A673 (cell line): ENCODE results near the gene LCLAT1. TPM values are rescaled to one million over a fixed set of nuclear protein-coding genes. Genes with fewer than 3 reads are reported as not detected.
"Not testable (repeated sequence)": the region's sequence is repeated elsewhere in the genome, so short reads cannot be mapped to it uniquely, and the experiment has no call there.

Experiments used
- BruUV-seq: library from RNA; stranded (reverse); fragments of 400-500 nt; replicated peaks from 2 replicates; lab custom pipeline; 2021; lab: Mats Ljungman, UMichigan
- CTCF ChIA-PET: fragments of 300-600 bp; sonication (Branson Sonifier 250); formaldehyde crosslinking; loops from one replicate; lab custom pipeline; 2022; ENCODE audit warnings: antibody characterized with exemption; lab: Charles Lee
- POLR2A ChIA-PET: fragments of 300-600 bp; sonication (Branson Sonifier 250); formaldehyde crosslinking; loops from one replicate; lab custom pipeline; 2022; ENCODE audit warnings: antibody characterized with exemption; ENCODE audit not compliant: low non-redundant PET; lab: Charles Lee
- DNase-seq: peaks from one replicate; pipeline ENCODE4 v3.0.0-alpha.2; 2015; ENCODE audit warnings: low spot score
- H3K27ac ChIP-seq: fragments of 200-600 bp; sonication (generic); 2 replicates; pipeline ENCODE4 v1.5.1; 2016; ENCODE audit warnings: mixed run types, low read depth, mild to moderate bottlenecking, mixed read lengths, antibody characterized with exemption, low read length; ENCODE audit not compliant: poor library complexity, severe bottlenecking
- H3K27me3 ChIP-seq: fragments of 200-600 bp; sonication (generic); replicated peaks from 2 replicates; pipeline ENCODE4 v1.6.1; 2017; ENCODE audit warnings: mixed run types, low read depth, mild to moderate bottlenecking, mixed read lengths, antibody characterized with exemption, low read length; ENCODE audit not compliant: insufficient read depth, poor library complexity
- H3K36me3 ChIP-seq: fragments of 200-600 bp; sonication (generic); 2 replicates; pipeline ENCODE4 v1.6.1; 2016; ENCODE audit warnings: mixed run types, mild to moderate bottlenecking, mixed read lengths, antibody characterized with exemption, low read length; ENCODE audit not compliant: insufficient read depth, poor library complexity, severe bottlenecking
- H3K4me1 ChIP-seq: fragments of 200-600 bp; sonication (generic); 2 replicates; pipeline ENCODE4 v1.6.1; 2017; ENCODE audit warnings: mixed run types, mild to moderate bottlenecking, mixed read lengths, antibody characterized with exemption, low read length; ENCODE audit not compliant: insufficient read depth, poor library complexity, severe bottlenecking
- H3K4me3 ChIP-seq: fragments of 200-600 bp; sonication (generic); 2 replicates; pipeline ENCODE4 v1.5.1; 2016; ENCODE audit warnings: low read depth, mixed run types, mild to moderate bottlenecking, mixed read lengths, low read length; ENCODE audit not compliant: poor library complexity, severe bottlenecking
- H3K9me3 ChIP-seq: fragments of 200-600 bp; sonication (generic); 2 replicates; pipeline ENCODE4 v1.6.1; 2016; ENCODE audit warnings: mixed run types, low read depth, mild to moderate bottlenecking, mixed read lengths, antibody characterized with exemption, low read length; ENCODE audit not compliant: poor library complexity, severe bottlenecking
- CTCF ChIP-seq: fragments of 300-800, 200-600 bp; sonication (generic); conservative IDR thresholded peaks from 2 replicates; pipeline ENCODE4 v1.5.1; 2017; ENCODE audit warnings: low read depth, mild to moderate bottlenecking, antibody characterized with exemption, low read length, moderate library complexity, mixed read lengths
- EZH2 ChIP-seq: fragments of 200-600 bp; sonication (generic); IDR thresholded peaks from 2 replicates; pipeline ENCODE4 v1.6.1; 2017; ENCODE audit warnings: borderline replicate concordance, low read depth, mild to moderate bottlenecking, mixed read lengths, antibody characterized with exemption, low read length; ENCODE audit not compliant: poor library complexity, severe bottlenecking
- intact Hi-C: fragments of 100-400 bp; cut with micrococcal nuclease; formaldehyde crosslinking; loops from one replicate; pipeline ENCODE4 v1.10.0; 2022; ENCODE audit not compliant: unreplicated experiment
- total RNA-seq: library from RNA; stranded (reverse); gene quantifications from 2 replicates; pipeline ENCODE4 v1.2.3, GENCODE V29; 2021

LCLAT1 gene
- total RNA-seq, 1 experiment from 2014 or later: 35.3 TPM

- no peak for TF ChIP-seq EZH2
- TF ChIP-seq CTCF: no peak
- Histone ChIP-seq H3K36me3 (no peaks in the 10 kb centered on the region), H3K4me1 (no peaks in the 10 kb centered on the region), H3K4me3 (no peak overlapping the region), H3K27ac (no peak overlapping the region), H3K9me3 (no peaks in the 10 kb centered on the region), H3K27me3 (no peaks in the 10 kb centered on the region)
- POLR2A ChIA-PET: no interaction called here
- CTCF ChIA-PET: no interaction called here
- BruUV-seq: no TSS peak
- no peak for DNase-seq
- intact Hi-C loops: no loop called here
Measured at GRCh38 chr2:30636311-30636710, 189.3 kb downstream of the LCLAT1 start.

- no TSS peak for BruUV-seq
- H3K36me3 ChIP-seq: no peaks in the 10 kb centered on the region
Measured at GRCh38 chr2:30639836-30640235, 192.8 kb downstream of the LCLAT1 start.

GRCh38 chr2:30641765-30642345, 194.8 kb downstream of the LCLAT1 start:
- ChIA-PET CTCF (no interaction called here), POLR2A (no interaction called here)
- Histone ChIP-seq H3K4me1 (no peaks in the 10 kb centered on the region), H3K9me3 (no peaks in the 10 kb centered on the region), H3K27ac (no peak overlapping the region), H3K27me3 (no peaks in the 10 kb centered on the region), H3K36me3 (no peaks in the 10 kb centered on the region), H3K4me3 (no peak overlapping the region)
- no peak for TF ChIP-seq EZH2
- TF ChIP-seq CTCF: no peak
- intact Hi-C loops: no loop called here
- DNase-seq: no peak
- TSS peak; percentile 47 for BruUV-seq

More at GRCh38 chr2:30639836-30640235, 192.8 kb downstream of the LCLAT1 start:
- Histone ChIP-seq H3K9me3 (no peaks in the 10 kb centered on the region), H3K27me3 (no peaks in the 10 kb centered on the region), H3K4me3 (no peak overlapping the region), H3K27ac (no peak overlapping the region), H3K4me1 (no peaks in the 10 kb centered on the region)
- DNase-seq: no peak
- POLR2A ChIA-PET: no interaction called here
- intact Hi-C loops: no loop called here
- TF ChIP-seq CTCF: no peak
- TF ChIP-seq EZH2: no peak
- CTCF ChIA-PET: no interaction called here

GRCh38 chr2:30643013-30643412, 196.0 kb downstream of the LCLAT1 start:
- H3K27ac ChIP-seq, BruUV-seq, H3K9me3 ChIP-seq, H3K27me3 ChIP-seq, intact Hi-C loops, H3K36me3 ChIP-seq, POLR2A ChIA-PET, DNase-seq, H3K4me3 ChIP-seq, H3K4me1 ChIP-seq, CTCF ChIA-PET: not testable (repeated sequence)
